ENCODE measurements around the gene CDH3. TPM values are rescaled to one million over a fixed set of nuclear protein-coding genes. Genes with fewer than 3 reads are reported as not detected.

The CDH3 gene
- total RNA-seq, 1 experiment from 2014 or later, result not detected

DNA sequence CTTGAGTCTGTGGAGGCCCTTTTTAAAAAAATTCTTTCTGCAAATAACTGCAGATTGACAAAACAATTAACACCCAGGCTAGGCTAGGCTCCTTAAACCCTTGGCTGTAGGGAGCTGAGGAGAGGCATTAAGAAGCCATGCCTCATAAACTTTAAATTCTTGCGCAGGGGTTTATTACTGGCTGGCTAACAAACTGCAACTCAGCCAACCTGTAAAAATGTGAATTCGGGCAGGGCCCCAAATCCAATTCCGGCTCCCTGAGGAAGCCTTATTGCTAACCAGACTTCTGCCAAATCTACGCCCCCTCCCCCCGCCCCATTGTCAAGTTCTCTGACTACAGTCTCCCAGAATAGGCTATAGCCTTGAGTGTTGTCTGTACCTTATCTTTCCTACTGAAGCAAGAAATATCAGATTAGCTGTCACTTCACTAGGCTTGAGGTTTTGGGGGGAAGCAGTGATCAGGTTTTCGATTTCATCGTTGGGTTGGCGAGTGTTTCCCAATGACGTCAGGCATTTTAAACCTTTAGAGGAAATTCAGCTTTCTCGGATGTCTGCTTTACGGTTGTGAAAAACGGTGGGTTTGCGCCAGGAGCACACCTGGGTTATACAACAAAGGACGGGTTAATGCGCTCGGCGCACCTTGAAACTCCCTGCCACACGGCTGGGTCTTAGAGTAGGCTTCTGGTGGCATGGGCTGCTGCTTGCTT, 2.0 kb downstream of the CDH3 start:
- no peak for DNase-seq (ENCODE audit: extremely low read depth, low read depth)

DNA sequence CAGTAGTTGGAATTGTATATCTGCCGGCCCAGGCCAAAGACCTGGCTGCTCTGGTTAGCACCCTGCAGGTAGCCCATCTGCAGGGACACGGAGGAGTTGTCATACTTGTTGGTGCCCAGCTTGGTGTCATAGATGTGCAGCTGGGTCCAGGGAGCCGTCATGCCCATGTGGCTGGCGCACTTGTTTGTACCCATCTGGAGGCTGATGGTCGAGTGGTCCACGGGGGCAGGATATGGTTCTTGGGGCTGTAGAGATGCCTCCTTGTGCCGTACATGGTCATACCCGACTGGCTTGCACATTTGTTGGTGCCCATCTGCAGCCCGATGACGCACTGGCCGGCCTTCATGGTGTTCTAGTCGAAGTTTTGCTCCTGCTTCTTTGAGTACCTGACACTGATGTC, 6.0 kb downstream of the CDH3 start:
- no peak for DNase-seq (ENCODE audit: extremely low read depth, low read depth)

DNA sequence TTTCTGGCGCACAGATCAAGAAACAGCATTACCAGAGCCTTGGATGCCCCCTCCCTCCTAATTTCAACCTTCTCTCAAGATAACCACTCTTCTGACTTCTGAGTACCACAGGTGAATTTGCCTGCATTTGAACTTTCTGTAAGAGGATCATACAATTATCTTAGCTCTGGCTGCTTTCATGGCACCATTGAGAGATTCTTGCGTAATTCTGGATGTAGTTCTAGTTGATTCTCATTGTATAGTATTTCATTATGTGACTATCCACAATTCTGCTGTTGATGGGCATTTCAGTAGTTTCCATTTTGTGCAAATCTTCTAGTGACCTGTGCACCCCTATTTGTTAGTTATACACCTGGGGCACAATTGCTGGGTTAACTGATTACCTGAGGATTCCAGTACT, 7.5 kb downstream of the CDH3 start:
- no peak for DNase-seq (ENCODE audit: extremely low read depth, low read depth)

DNA sequence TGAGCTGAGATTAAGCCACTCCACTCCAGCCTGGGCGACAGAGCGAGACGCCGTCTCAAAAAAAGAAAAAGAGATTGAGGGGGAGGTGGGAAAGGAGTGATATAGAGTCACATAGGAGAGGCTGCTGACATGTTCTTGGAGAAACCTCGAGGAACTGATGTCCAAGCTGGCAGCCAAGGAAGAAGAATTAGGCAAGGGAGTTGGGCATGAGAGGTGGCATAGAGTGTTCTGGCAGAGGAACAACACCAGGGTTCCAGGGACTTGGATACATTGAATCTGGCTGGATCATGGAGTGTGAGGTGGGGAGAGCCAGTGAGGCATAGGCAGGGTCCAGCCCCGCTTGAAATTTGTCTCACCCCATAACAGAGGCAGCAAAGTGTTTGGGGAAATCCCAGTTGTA, 10.7 kb downstream of the CDH3 start:
- no peak for DNase-seq (ENCODE audit: extremely low read depth, low read depth)

DNA sequence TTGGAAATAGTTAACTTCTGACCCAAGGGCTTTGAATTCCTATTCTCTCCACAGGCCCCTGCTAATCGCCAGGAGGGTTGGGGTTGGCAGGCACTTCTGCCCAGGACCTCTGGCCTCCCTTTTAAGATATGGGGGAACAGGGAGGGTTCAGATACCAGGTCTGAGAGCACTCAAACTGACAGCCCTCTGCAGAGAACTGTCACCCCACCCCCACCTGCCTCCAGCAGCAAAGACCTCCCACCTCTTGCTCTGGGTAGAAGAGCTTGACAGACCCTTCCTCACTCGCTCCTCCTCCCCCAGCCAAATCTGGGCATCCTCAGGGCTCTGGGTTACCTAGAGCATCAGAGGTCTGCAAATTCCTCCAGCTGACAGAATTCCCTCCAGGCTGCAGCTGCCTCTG, 11.6 kb downstream of the CDH3 start:
- no peak for DNase-seq (ENCODE audit: extremely low read depth, low read depth)

DNA sequence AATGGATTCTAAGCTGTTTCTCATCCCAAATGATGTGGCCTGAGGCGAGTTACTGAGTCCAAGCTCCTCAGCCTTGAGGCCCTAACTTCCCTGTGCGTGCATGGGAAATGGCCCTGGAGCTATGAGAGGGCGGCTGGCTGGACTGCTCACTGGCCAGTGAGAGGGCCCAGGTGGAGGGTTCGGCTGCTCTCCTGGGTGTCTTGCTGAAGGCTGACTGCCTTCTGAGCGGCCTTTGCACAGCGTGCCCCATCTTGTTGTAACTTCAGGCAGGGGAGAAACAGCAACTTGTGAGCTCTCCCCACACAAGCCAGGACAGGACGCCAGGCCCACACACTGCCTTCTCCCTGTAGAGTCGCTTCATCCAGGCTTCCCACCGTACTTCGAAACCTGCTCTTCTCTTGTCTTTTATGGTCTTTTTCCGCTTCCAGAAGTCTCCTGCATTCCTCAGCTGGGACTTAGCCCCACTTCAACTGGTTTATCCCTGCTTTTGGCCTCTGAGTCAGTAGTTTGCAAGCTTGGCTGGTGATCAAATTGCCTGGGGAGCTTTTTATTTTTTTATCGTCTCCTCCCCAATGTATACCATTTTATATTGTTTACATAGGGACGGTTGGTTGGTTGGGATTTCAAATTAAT, 13.3 kb downstream of the CDH3 start:
- DNase-seq (ENCODE audit: extremely low read depth, low read depth), result no peak

DNA sequence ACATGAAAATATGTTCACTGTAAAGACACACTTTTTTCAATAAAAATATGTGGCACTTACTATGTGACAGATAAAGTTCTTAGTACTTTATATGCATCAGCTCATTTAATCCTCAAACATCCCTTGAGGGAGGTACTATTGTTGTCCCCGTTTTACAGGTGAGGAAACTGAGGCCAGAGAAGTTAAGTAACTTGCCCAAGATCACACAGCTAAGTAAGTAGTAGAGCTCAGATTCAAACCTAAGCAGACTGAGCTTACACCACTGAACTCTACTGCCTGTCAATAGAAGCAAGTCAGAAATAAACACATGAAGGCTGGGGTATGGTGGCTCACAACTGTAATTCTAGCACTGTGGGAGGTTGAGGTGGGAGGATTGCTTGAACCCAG, 13.9 kb downstream of the CDH3 start:
- no peak for DNase-seq (ENCODE audit: extremely low read depth, low read depth)

DNA sequence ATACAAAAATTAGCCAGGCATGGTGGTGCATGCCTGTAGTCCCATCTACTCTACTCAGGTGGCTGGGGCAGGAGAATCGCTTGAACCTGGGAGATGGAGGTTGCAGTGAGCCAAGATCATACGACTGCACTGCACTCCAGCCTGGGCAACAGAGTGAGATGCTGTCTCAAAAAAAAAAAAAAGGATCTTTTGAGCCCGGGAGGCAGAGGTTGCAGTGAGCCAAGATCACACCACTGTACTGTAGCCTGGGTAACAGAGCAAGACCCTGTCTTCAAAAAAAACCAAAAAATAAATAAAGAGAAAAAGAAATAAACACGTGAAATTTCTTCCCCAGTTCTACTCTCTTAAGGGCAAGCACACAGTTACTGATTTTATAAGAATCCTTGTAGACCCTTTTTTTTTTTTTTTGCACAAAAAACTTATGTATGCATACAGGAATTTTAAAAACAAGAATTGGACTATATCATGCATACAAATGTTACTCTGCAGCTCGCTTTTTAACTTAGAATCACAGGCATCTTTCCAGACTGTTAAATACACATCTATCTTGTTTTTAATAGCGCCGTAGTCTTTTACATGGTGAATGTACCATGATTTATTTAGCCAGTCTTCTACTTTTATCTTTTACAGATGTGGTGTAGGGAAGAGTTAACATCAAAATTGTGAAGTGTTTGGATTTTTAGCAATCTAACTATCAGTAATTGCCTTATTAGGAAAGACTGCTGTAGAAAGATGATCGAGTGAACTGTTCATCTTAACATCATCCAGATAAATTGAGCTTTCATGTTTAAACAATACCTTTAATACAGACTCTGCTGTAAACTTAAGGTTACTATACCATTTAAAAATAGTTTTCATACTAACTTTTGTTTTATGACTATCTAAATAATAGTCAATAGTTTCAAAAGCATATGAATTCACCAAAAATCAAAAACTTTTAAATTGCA, 14.6 kb downstream of the CDH3 start:
- DNase-seq (ENCODE audit: extremely low read depth, low read depth), result no peak

DNA sequence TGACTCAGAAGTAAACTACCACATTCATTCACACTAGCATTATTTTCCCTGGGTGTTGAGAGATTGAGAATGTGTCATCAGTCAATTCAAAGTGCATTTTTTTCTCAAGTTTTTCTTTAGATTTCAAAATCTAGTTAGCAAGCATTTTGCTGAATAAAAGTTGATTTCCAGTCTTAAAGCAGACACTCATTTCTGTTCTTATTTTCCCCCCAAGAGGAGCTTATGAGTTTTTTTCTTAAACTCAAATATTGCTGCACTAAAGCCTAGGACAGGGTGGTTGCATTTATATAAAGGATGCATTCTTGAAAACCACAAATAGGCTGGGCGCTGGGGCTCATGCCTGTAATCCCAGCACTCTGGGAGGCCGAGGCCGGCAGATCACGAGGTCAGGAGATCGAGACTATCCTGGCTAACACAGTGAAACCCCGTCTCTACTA, 15.3 kb downstream of the CDH3 start:
- DNase-seq (ENCODE audit: extremely low read depth, low read depth), result no peak

DNA sequence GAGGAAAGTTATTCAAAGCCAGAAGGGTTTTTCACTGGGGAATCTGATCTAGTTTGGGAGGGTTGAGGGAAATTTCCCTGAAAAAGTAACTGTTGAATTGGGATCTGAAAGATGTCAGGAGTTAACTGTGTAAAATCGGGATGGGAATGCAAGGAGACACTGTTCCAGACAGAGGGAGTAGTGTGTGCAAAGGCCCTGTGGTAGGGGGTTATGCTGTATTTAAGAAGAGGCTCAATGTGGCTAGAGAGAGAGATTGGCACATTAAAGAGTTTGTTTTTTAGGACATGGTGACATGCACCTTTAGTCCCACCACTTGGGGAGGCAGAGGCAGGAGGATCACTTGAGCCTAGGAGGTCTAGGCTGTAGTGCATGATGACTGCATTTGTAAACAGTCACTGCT, 16.9 kb downstream of the CDH3 start:
- no peak for DNase-seq (ENCODE audit: extremely low read depth, low read depth)

DNA sequence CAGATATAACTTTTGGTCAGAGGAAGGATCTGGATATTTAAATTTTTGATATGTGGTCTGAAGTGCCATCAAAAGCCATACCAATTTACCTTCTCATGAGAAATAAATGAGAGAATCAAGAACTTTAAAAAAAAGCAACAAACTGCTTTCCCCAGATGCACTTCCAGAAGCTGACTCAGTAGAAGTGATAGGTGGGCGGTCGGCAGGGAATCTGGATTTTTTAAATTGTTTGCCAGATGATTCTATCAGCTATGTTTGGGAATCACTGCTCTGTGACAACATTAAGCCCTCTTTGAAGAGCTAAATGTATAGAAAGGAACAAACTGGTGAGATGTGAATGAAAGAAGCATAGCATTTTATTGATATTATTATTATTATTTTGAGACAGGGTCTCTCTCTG, 19.2 kb downstream of the CDH3 start:
- DNase-seq (ENCODE audit: extremely low read depth, low read depth), result no peak

DNA sequence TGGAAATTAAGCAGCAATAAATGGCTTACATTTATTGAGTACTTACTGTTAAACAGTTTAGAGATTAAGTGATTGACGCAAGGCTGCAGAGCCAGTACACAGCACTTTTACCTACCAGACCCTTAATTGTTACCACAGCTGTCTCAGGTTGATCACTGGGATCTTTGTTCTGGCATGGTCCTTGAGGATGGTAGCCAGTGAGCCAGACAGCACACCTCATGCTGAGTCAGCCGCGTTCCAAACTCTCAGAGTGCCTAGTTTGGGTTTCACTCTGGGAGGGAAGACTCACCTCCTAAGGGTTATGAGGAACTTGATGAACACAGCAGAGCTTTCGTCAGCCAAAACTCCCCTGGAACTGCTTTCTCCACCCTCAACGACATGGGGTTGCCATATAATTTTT, 20.4 kb downstream of the CDH3 start:
- DNase-seq (ENCODE audit: extremely low read depth, low read depth), result no peak

DNA sequence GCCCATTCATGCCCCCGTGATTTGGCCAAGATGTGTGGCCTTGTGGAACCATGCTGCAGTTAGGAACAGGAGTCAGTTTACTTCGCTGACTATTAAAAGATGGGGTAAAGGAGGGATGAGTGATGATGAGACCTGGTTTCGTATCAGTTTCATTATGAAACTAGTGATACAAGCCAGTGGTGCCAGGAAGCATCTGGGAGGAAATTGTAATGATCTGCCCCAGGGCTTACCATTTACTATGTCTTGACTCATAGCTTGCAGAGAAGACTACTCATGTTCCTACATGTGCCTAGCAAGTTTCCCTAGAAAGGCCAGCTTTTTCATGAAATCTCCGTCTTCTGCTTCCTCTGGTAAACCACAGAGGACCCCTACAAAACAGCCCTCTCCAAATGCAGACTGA, 23.2 kb downstream of the CDH3 start:
- no peak for DNase-seq (ENCODE audit: extremely low read depth, low read depth)

DNA sequence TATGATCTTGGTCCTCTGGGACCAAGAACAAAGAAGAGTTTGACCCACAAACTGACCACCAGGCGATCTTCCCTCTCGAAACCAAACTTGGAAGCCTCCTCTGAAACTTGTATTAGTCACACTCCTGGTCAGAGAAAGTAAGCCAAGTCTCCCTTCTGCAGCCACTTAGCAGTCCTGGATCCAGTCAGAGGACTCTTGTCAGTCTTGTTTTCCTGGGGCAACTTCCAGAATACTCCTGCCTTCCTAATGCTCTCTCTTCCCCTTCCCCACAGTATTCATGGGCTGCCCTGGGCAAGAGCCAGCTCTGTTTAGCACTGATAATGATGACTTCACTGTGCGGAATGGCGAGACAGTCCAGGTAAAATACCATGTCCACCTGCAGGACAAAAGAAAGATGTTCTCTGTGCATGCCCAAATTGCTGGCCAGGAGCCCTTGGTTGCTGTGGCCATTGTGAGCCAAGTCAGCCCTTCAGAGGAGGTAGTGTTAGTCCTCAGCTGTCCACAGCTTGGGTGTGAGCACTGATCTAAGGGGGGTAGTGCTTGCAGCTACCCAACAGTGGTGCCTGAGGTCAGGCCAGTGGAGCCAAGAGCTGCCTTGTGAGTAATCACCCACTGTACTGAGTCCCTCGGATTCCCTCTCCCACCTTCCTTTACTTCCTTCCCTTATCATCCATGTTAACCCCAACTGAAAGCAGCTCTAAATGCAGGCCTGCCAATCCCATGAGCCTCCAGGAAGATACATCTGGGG, 31.2 kb downstream of the CDH3 start:
- no peak for DNase-seq (ENCODE audit: extremely low read depth, low read depth)

DNA sequence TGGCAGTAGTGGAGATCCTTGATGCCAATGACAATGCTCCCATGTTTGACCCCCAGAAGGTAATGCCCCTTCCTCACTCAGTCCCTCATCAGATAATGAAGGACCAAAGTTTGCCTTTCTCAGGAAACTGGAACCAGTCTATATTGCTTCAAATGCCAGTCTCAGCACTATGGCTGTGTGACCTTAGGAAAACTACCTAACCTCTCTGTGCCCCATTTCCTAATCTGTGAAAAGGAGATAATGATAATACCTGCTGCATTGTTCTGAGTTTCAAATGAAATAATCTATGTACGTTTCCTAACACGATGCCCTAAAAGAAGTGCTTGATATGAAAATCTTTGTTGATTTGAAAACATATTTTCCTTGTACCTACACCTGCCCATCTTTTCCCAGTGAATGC, 35.9 kb downstream of the CDH3 start:
- DNase-seq (ENCODE audit: extremely low read depth, low read depth), result no peak

DNA sequence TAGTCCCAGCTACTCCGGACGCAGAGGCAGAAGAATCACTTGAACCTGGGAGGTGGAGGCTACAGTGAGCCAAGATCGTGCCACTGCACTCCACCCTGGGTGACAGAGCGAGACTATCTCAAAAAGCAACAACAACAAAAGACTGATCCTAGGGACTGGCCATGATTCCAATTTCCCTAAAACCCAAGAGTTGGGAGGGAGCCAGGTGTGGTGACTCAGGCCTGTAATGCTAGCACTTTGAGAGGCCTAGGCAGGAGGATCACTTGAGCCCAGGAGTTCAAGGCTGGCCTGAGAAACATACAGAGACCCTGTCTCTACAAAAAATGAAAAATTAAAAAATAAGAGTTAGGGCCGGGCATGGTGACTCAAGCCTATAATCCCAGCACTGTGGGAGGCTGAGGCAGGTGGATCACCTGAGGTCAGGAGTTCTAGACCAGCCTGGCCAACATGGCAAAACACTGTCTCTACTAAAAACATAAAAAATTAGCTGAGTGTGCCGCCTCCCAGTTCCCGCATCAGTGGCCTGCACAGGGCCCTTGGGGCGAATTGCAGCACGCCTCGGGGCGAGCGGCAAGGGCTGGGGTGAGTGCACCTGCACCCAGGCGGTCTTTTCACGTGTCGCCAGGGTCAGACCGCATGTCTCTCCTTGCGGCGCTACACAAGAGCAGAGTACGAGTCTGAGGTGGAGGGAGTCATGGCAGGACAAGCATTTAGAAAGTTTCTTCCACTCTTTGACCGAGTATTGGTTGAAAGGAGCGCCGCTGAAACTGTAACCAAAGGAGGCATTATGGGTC, 40.8 kb downstream of the CDH3 start:
- no peak for DNase-seq (ENCODE audit: extremely low read depth, low read depth)

DNA sequence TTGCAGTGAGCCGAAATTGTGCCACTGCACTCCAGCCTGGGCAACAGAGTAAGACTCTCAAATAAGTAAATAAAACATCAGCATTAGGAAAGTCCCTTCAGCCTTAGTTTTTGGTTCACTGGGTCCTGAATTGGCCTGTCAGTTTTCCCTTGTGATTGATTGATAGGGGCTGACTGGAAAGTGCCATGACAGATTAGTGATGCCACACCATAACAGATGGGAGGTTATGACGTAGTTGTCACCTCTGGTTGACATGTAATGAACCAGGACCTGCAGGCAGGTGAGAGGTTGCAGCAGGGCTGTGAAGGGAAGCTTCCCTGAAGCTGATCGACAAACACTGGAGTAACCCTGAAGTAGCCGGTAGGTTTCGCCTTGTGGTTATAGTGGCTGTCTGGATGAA, 41.8 kb downstream of the CDH3 start:
- DNase-seq (ENCODE audit: extremely low read depth, low read depth), result no peak

DNA sequence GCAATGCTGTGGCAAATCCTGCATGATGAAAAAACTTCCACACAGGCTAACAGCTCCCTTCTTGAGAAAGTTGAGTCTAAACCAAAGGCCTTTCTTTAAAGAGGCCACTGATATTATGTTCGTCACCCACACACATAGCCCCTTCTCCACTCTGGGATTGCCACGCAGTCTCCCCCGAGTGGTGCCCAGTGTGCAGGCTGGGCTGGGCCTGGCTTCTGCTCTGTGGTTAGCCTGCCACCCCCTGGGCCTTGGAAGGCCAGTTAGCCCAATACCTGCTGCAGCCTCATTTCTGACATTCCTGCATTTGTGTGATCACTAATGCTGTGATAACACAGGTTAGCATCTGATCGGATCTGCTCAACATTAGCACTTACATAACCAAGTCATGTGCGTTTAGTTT, 44.8 kb downstream of the CDH3 start:
- DNase-seq (ENCODE audit: extremely low read depth, low read depth), result no peak

DNA sequence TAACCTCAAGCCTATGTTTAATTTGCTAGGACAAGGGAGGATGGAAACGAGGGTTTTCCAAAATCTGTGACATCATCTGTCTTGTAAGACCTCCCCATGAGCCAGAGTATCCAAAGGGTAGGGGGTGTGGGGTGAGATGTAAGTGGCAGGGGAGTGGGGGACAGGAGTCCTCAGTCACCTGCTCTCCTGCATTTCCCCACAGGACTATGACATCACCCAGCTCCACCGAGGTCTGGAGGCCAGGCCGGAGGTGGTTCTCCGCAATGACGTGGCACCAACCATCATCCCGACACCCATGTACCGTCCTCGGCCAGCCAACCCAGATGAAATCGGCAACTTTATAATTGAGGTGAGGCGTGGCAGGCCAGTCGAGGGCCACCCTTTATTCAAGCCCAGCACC, 50.5 kb downstream of the CDH3 start:
- DNase-seq (ENCODE audit: extremely low read depth, low read depth), result no peak

DNA sequence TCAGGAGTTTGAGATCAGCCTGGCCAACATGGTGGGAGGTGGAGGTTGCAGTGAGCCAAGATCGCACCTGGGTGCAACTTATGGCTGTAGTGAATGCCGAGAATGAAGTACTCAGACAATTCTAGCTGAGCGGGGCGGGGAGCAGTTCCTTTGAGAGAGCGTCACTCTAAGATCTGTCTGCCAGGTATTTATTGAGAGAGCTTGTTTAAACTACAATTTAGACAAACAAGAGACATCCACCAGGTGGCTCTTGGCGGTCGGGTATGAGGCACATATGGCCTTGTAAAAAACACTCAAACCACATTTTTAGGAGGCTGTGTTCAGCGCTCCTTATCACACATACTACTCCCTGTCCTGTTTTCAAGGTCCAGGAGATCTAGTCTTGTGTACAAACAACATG, 51.4 kb downstream of the CDH3 start:
- no peak for DNase-seq (ENCODE audit: extremely low read depth, low read depth)

Data from NCI-H460 (cell line).